ENCODE results near the gene ALMS1.
"Not testable (repeated sequence)": the region's sequence is repeated elsewhere in the genome, so short reads cannot be mapped to it uniquely, and the experiment has no call there.

ALMS1 gene

DNA sequence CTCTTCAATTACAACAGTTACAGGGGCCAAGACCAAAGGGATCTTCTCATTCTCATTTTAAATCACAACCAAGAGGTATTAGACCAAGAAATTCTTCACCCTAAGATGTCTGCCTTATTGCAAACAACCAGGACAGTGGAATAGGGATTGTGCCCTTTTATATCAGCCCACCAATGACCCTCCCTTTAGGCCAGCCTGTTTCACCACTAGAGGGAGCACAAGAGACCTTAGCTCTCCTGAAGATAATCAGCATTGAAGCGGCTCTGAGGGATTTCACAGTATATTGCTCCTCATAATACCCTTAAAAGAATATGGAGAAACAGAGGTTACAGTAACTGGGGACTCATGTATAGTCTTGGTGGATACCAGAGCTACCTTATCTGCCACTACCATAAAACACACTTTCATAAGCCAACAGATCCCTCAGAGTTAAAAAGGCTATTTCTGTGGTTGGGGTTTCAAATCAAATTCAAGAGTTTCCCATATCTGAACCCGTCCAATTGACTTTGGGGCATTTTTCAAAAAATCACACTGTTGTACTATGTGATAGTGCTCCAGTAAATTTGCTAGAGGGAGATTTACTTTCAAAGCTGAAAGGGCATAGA lies 245.1 kb downstream of the ALMS1 start:
- H3K14ac ChIP-seq (ENCODE audit: low read length); DNase-seq (ENCODE audit: low spot score): not testable (repeated sequence)
- no CpG with 5 or more reads among the region's 2 CpGs for WGBS, 2 donors (ENCODE audit: extremely low coverage in 2 of 2, insufficient read length in 2 of 2, insufficient replicate concordance in 1 of 2)

DNA sequence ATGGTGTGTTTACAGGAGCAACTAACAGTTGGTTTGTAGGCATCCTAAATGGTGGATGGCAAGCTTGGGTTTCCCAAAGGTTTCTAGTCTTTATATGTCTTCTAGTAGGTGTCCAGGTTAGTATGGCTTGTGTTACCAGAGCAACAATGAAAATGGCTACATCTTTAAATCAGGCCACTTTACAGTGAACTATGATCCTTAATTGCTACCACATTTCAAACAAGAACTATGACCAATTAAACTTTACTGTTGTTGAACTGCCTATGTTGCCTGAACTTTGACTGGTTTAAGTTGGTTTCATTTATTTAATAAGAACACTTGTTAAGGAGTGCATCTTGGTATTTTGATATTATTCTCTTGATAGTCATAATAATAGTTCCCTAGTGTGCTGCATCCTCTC lies 251.3 kb downstream of the ALMS1 start:
- H3K27me3 ChIP-seq (ENCODE audit: control insufficient read depth in 3 of 3, insufficient read depth in 3 of 3, low read depth in 1 of 3, low read length in 3 of 3); DNase-seq (ENCODE audit: low spot score); H2BK5ac ChIP-seq (ENCODE audit: low read length); H3K27ac ChIP-seq (replicated peaks; ENCODE audit: low read length); H3K9ac ChIP-seq (ENCODE audit: low read depth, low read length, poor library complexity); H4K8ac ChIP-seq (ENCODE audit: low read depth, low read length); H3K4me2 ChIP-seq (ENCODE audit: insufficient read depth, low read length, poor library complexity, severe bottlenecking); H3K9me3 ChIP-seq (replicated peaks in 1 of 2; ENCODE audit: control insufficient read depth in 2 of 2, insufficient read depth in 1 of 2, low read depth in 1 of 2, low read length in 2 of 2); H2BK12ac ChIP-seq (ENCODE audit: low read length); H3K36me3 ChIP-seq (replicated peaks in 1 of 2; ENCODE audit: control insufficient read depth in 2 of 2, insufficient read depth in 2 of 2, low read length in 2 of 2); H3K14ac ChIP-seq (ENCODE audit: low read length); H3K23ac ChIP-seq (ENCODE audit: low read depth, low read length, poor library complexity); H4K91ac ChIP-seq (ENCODE audit: low read depth, low read length, poor library complexity); H3K79me1 ChIP-seq (ENCODE audit: low read depth, low read length); H2AFZ ChIP-seq (ENCODE audit: low read length); H2AK5ac ChIP-seq (ENCODE audit: low read depth, low read length); H3K4me1 ChIP-seq (ENCODE audit: control insufficient read depth in 2 of 2, insufficient read depth in 1 of 2, low read depth in 1 of 2, low read length in 2 of 2); H2BK120ac ChIP-seq (ENCODE audit: low read depth, low read length); H3K18ac ChIP-seq (ENCODE audit: low read length); H3K4ac ChIP-seq (ENCODE audit: low read length); H2BK15ac ChIP-seq (ENCODE audit: low read length); H3K4me3 ChIP-seq (ENCODE audit: low read length in 2 of 2): not testable (repeated sequence)

More for the DNA sequence above, 245.1 kb downstream of the ALMS1 start:
- H2BK15ac ChIP-seq (ENCODE audit: low read length); H3K9ac ChIP-seq (ENCODE audit: low read depth, low read length, poor library complexity); H2BK120ac ChIP-seq (ENCODE audit: low read depth, low read length); H3K4me2 ChIP-seq (ENCODE audit: insufficient read depth, low read length, poor library complexity, severe bottlenecking); H3K23ac ChIP-seq (ENCODE audit: low read depth, low read length, poor library complexity); H2AFZ ChIP-seq (ENCODE audit: low read length); H4K8ac ChIP-seq (ENCODE audit: low read depth, low read length); H3K18ac ChIP-seq (ENCODE audit: low read length); H2AK5ac ChIP-seq (ENCODE audit: low read depth, low read length); H3K4ac ChIP-seq (ENCODE audit: low read length); H4K91ac ChIP-seq (ENCODE audit: low read depth, low read length, poor library complexity); H3K4me1 ChIP-seq (ENCODE audit: control insufficient read depth in 2 of 2, insufficient read depth in 1 of 2, low read depth in 1 of 2, low read length in 2 of 2); H3K79me1 ChIP-seq (ENCODE audit: low read depth, low read length); H3K4me3 ChIP-seq (ENCODE audit: low read length in 2 of 2); H3K27me3 ChIP-seq (ENCODE audit: control insufficient read depth in 3 of 3, insufficient read depth in 3 of 3, low read depth in 1 of 3, low read length in 3 of 3); H3K27ac ChIP-seq (replicated peaks; ENCODE audit: low read length); H2BK5ac ChIP-seq (ENCODE audit: low read length); H2BK12ac ChIP-seq (ENCODE audit: low read length); H3K9me3 ChIP-seq (replicated peaks in 1 of 2; ENCODE audit: control insufficient read depth in 2 of 2, insufficient read depth in 1 of 2, low read depth in 1 of 2, low read length in 2 of 2); H3K36me3 ChIP-seq (replicated peaks in 1 of 2; ENCODE audit: control insufficient read depth in 2 of 2, insufficient read depth in 2 of 2, low read length in 2 of 2): not testable (repeated sequence)

DNA sequence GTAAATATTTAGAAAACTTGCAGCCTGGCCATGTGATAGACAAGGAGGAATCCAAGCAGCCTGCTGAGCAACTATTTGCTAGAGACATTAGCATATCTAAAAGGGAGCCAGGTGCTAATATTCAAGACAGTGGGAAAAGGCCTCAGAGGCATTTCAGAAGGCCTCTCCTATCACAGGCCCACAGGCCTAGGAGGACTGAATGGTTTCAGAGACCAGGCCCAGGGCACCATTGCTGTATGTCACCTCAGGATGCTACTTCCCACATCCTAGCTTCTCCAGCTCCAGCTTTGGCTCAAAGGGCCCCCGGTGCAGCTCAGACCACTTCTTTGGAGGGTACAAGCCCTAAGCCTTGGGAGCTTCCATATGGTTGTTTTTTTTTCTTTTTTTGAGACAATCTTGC lies 252.8 kb downstream of the ALMS1 start:
- no peak overlapping the region for H3K4ac ChIP-seq (ENCODE audit: low read length)
- no peak overlapping the region for H3K27ac ChIP-seq (replicated peaks; ENCODE audit: low read length)
- peaks cover 2 to 9% of the 10 kb centered on the region in 2 donors for H3K9me3 ChIP-seq (replicated peaks in 1 of 2; ENCODE audit: control insufficient read depth in 2 of 2, insufficient read depth in 1 of 2, low read depth in 1 of 2, low read length in 2 of 2)
- no peak overlapping the region for H3K9ac ChIP-seq (ENCODE audit: low read depth, low read length, poor library complexity)
- DNase-seq (ENCODE audit: low spot score): no peak
- H2AK5ac ChIP-seq (ENCODE audit: low read depth, low read length): no peak overlapping the region
- no peak overlapping the region for H4K8ac ChIP-seq (ENCODE audit: low read depth, low read length)
- no CpG with 5 or more reads among the region's 1 CpG for WGBS, 2 donors (ENCODE audit: extremely low coverage in 2 of 2, insufficient read length in 2 of 2, insufficient replicate concordance in 1 of 2)
- H4K91ac ChIP-seq (ENCODE audit: low read depth, low read length, poor library complexity): no peak overlapping the region
- peaks cover 0 to 3% of the 10 kb centered on the region in 2 donors for H3K4me1 ChIP-seq (ENCODE audit: control insufficient read depth in 2 of 2, insufficient read depth in 1 of 2, low read depth in 1 of 2, low read length in 2 of 2)
- H3K4me2 ChIP-seq (ENCODE audit: insufficient read depth, low read length, poor library complexity, severe bottlenecking): no peak overlapping the region
- H3K14ac ChIP-seq (ENCODE audit: low read length): no peak overlapping the region
- no peak overlapping the region for H3K23ac ChIP-seq (ENCODE audit: low read depth, low read length, poor library complexity)
- no peaks in the 10 kb centered on the region for H3K27me3 ChIP-seq (ENCODE audit: control insufficient read depth in 3 of 3, insufficient read depth in 3 of 3, low read depth in 1 of 3, low read length in 3 of 3)
- no peak overlapping the region for H2BK12ac ChIP-seq (ENCODE audit: low read length)
- H2AFZ ChIP-seq (ENCODE audit: low read length): no peak overlapping the region
- H3K79me1 ChIP-seq (ENCODE audit: low read depth, low read length): no peaks in the 10 kb centered on the region
- H3K36me3 ChIP-seq (replicated peaks in 1 of 2; ENCODE audit: control insufficient read depth in 2 of 2, insufficient read depth in 2 of 2, low read length in 2 of 2): no peaks in the 10 kb centered on the region
- H3K4me3 ChIP-seq (ENCODE audit: low read length in 2 of 2): no peak overlapping the region
- no peak overlapping the region for H2BK5ac ChIP-seq (ENCODE audit: low read length)
- H2BK120ac ChIP-seq (ENCODE audit: low read depth, low read length): no peak overlapping the region
- no peak overlapping the region for H2BK15ac ChIP-seq (ENCODE audit: low read length)
- no peak overlapping the region for H3K18ac ChIP-seq (ENCODE audit: low read length)

DNA sequence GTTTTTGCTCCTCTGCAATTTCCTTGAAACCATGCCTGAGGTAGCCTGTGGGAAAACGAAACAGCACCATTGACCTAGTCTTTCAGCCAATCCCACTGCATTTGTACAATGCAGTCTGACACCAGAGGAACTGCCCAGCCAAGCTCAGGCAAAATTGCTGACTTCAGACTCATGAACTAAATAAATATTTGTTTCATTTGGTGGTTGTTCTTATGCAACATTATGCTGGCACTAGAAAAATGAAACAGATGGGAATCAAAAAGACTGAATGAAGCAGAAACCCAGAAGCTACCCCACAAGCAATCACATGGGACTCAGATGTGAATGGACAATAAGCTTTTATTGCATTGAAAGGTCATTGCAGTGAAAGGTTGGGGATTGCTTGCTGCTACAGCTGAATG lies 254.9 kb downstream of the ALMS1 start:
- H2BK12ac ChIP-seq (ENCODE audit: low read length): no peak overlapping the region
- H4K91ac ChIP-seq (ENCODE audit: low read depth, low read length, poor library complexity): no peak overlapping the region
- no peak overlapping the region for H3K4me3 ChIP-seq (ENCODE audit: low read length in 2 of 2)
- H2BK120ac ChIP-seq (ENCODE audit: low read depth, low read length): no peak overlapping the region
- H3K23ac ChIP-seq (ENCODE audit: low read depth, low read length, poor library complexity): no peak overlapping the region
- H3K9me3 ChIP-seq (replicated peaks in 1 of 2; ENCODE audit: control insufficient read depth in 2 of 2, insufficient read depth in 1 of 2, low read depth in 1 of 2, low read length in 2 of 2): peaks cover 2 to 9% of the 10 kb centered on the region in 2 donors
- no peak for DNase-seq (ENCODE audit: low spot score)
- no peaks in the 10 kb centered on the region for H3K79me1 ChIP-seq (ENCODE audit: low read depth, low read length)
- H2BK15ac ChIP-seq (ENCODE audit: low read length): no peak overlapping the region
- no peak overlapping the region for H3K14ac ChIP-seq (ENCODE audit: low read length)
- no peak overlapping the region for H3K9ac ChIP-seq (ENCODE audit: low read depth, low read length, poor library complexity)
- H3K18ac ChIP-seq (ENCODE audit: low read length): no peak overlapping the region
- no peak overlapping the region for H2AK5ac ChIP-seq (ENCODE audit: low read depth, low read length)
- H3K36me3 ChIP-seq (replicated peaks in 1 of 2; ENCODE audit: control insufficient read depth in 2 of 2, insufficient read depth in 2 of 2, low read length in 2 of 2): no peaks in the 10 kb centered on the region
- no peak overlapping the region for H3K4ac ChIP-seq (ENCODE audit: low read length)
- H3K27ac ChIP-seq (replicated peaks; ENCODE audit: low read length): no peak overlapping the region
- H3K4me2 ChIP-seq (ENCODE audit: insufficient read depth, low read length, poor library complexity, severe bottlenecking): no peak overlapping the region
- H4K8ac ChIP-seq (ENCODE audit: low read depth, low read length): no peak overlapping the region
- H2BK5ac ChIP-seq (ENCODE audit: low read length): no peak overlapping the region
- H2AFZ ChIP-seq (ENCODE audit: low read length): no peak overlapping the region
- H3K27me3 ChIP-seq (ENCODE audit: control insufficient read depth in 3 of 3, insufficient read depth in 3 of 3, low read depth in 1 of 3, low read length in 3 of 3): no peaks in the 10 kb centered on the region
- peaks cover 0 to 3% of the 10 kb centered on the region in 2 donors for H3K4me1 ChIP-seq (ENCODE audit: control insufficient read depth in 2 of 2, insufficient read depth in 1 of 2, low read depth in 1 of 2, low read length in 2 of 2)
- no CpG with 5 or more reads among the region's 1 CpG for WGBS, 2 donors (ENCODE audit: extremely low coverage in 2 of 2, insufficient read length in 2 of 2, insufficient replicate concordance in 1 of 2)

Data from neuronal stem cell (in vitro differentiated cells).